NK-92 treated with Interleukin-12 subunit alpha and Interleukin-12 subunit beta, amount 100 ng/mL, for 24 hours (cell line): ENCODE results near the gene RRBP1.

Experiments
- DNase-seq: peaks from one replicate; lab custom pipeline; 2025; lab: John Stamatoyannopoulos, UW

The RRBP1 gene

GRCh38 chr20:17608701-17609497 lies 73.1 kb downstream of the RRBP1 start:
- no peak for DNase-seq

- DNase-seq = no peak
These were observed 76.0 kb downstream of the RRBP1 start for GRCh38 chr20:17606001-17606400.

- no peak for DNase-seq
These were observed 76.8 kb downstream of the RRBP1 start for GRCh38 chr20:17605131-17605660.

- DNase-seq = no peak
These were observed 79.5 kb downstream of the RRBP1 start for GRCh38 chr20:17602493-17602892.

GRCh38 chr20:17601957-17602356 lies 80.1 kb downstream of the RRBP1 start:
- no peak for DNase-seq

GRCh38 chr20:17598013-17598550 lies 84.0 kb downstream of the RRBP1 start:
- DNase-seq = no peak

DNA sequence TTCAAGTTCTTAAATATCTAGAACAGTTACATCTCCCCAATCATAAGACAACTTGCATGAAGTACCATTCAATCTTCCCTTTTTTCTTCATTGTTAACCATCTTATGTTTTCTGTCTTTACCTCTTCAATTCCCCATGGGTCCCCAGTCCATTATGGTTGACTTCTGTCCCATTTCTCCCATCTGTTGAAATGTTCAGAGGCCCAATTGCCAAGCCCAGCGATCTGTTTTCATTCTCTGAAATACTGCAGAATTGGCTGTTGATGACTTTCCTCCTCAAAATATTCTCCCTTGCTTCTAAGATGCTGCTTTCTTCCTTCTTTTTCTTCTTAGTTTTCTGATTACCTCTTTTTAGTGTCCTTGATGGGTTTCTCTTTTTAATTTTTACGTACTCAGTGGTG lies 86.2 kb downstream of the RRBP1 start:
- DNase-seq = no peak

DNA sequence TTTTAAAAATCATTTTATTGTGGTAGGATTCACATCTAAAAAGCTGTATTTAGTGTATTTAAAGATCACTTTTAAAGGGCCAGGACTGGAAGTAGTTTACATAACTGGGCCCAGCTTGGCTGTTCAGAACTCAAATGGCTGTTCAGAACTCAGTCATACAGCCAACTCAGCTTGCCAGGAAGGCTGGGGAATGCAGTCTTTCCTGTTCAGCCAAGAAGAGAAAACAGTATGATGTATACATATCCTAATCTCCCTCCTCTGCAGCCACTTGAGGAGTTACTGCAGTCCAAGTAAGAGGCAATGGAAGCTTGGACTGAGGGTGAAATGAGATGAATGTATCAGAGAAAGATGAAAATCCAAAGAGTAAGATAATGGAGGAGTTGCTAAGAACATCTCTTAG lies 87.6 kb downstream of the RRBP1 start:
- no peak for DNase-seq

GRCh38 chr20:17593902-17594301 lies 88.1 kb downstream of the RRBP1 start:
- DNase-seq = no peak

DNA sequence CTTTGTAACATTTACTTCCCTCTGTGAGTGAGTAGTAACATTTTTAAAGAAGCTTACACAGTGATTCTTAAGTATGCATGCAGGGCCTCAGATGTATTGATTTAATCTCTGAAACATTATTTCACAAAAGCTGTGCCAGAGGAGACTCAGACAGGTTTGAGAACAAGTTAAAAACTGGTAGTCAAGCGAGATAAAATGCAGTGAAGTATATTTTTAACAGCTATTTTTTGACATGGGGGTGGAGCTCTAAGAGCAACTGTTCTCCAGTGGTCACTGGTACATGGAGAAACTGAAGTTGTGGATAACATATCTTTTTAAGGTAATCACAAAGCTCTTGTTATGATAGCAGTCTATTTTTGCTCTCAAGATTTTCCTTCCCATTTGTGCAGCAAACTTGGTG lies 91.8 kb downstream of the RRBP1 start:
- no peak for DNase-seq

GRCh38 chr20:17589161-17589834 lies 92.7 kb downstream of the RRBP1 start:
- DNase-seq = no peak

DNA sequence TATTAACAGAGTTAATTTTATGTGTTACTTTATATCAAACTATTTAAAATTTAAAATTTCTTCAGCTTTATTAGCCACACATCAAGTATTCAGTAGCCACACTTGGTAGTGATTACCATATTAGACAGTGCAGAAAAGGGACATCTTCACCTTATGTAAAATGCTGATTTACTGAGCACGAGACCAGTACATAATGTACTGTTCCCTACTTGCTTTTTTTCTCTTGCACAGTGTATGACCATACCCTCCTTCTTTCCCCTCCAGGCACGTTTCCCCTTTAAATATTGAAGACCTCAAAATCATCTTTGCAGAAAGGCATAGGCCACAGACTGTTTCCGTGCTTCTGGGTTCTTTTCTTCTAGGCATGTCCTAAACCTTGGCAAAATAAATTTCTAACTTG lies 94.2 kb downstream of the RRBP1 start:
- DNase-seq = no peak

GRCh38 chr20:17587148-17587547 lies 94.9 kb downstream of the RRBP1 start:
- DNase-seq = no peak

- DNase-seq = no peak
These were observed 95.8 kb downstream of the RRBP1 start for GRCh38 chr20:17586250-17586649.

DNA sequence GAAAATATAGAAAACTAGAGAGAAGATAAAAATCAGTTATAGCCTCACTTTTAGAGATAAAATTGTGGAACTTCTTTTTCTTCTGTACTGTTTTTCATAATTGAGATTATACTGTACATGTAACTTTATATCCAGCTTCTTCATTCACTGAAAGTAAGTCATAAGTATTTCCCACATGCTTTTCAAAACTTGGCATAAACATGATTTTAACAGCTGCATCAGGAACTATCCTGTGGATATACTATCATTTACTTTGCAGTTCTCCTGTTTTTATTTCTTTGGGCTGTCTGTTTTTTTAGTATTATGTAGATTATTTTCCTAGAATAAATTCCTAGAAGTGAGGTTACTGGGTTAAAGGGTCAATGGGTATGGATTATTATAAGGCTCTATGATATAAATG lies 97.4 kb downstream of the RRBP1 start:
- DNase-seq = no peak

GRCh38 chr20:17583126-17583525 lies 98.9 kb downstream of the RRBP1 start:
- no peak for DNase-seq

GRCh38 chr20:17580895-17581294 lies 101.1 kb downstream of the RRBP1 start:
- no peak for DNase-seq

DNA sequence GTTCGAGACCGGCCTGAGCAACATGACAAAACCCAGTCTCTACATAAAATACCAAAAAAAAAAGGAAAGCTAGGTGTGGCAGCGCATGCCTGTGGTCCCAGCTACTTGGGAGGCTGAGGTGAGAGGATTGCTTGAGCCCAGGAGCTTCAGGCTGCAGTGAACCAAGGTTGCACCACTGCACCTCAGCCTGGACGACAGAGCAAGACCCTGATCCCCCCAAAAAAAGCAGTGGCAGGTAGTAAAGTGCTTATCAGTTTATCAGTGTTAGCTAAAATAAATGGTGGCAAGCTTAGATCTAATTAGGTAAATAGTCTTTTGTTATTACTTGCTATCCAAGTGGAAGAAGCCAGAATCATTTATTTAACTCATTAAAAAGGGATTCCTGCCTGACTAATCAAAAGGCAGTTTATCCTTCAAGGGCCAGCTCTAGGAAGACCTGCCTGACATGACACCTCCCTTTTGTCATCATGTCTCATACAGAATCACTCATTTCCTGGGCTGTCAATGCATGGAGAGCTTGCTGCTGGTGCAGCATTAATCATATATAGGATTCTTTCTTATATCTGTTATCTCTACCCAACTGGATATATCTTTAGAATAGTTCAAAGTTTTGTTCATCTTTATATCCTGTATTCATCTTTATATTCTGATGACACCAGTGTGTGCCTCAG lies 102.5 kb downstream of the RRBP1 start:
- DNase-seq = no peak

DNA sequence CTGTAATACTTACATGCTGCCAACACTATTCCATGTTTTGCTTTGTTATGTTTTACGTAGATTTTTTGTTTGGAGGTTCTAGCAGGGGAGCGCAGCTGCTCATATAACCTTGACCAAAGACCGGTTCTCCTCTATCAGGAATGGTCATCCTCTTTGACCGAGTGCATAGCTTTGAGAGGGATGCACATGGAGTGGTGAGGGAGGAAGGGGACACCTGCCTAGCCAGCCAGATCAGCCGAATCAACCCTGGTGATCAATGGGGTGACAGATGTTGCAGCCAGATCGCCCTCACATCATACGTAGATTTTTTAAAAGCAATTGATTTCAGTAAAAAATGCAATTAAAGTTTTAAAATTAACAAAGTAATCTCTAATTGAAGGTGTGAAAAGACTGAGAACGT lies 105.8 kb downstream of the RRBP1 start:
- DNase-seq = no peak

- DNase-seq = no peak
These were observed 108.6 kb downstream of the RRBP1 start for GRCh38 chr20:17573463-17573862.

GRCh38 chr20:17572034-17572638 lies 109.9 kb downstream of the RRBP1 start:
- DNase-seq = no peak

GRCh38 chr20:17571153-17571527 lies 110.9 kb downstream of the RRBP1 start:
- DNase-seq = no peak
